Stomach (tissue), 4 donors: ENCODE data around the gene INTS7.

Experiments used
- CTCF ChIP-seq, 7 experiments: fragments of 450-650 bp in 4 of 7; fragments of 200-600 bp in 3 of 7; sonication (generic) in 3 of 7; IDR thresholded peaks; one replicate each; pipeline ENCODE4 v1.5.1; 2016 to 2019; ENCODE audit warnings: antibody characterized with exemption in 7 of 7, control low read depth in 2 of 7, mild to moderate bottlenecking in 1 of 7
- EP300 ChIP-seq: sonication (generic); formaldehyde crosslinking; IDR thresholded peaks from one replicate; pipeline ENCODE4 v1.6.1; 2017; ENCODE audit warnings: antibody characterized with exemption
- POLR2A ChIP-seq, 4 donors: fragments of 450-650 bp; IDR thresholded peaks; one replicate each; pipeline ENCODE4 v1.6.1; 2016; ENCODE audit warnings: antibody characterized with exemption in 4 of 4, control low read depth in 2 of 4, mild to moderate bottlenecking in 1 of 4, moderate library complexity in 1 of 4
- POLR2AphosphoS5 ChIP-seq, 3 donors: sonication (generic); formaldehyde crosslinking; IDR thresholded peaks; one replicate each; pipeline ENCODE4 v1.6.1; 2016; ENCODE audit warnings: antibody characterized with exemption in 3 of 3

GRCh38 chr1:211959221-211959620 lies 76.1 kb downstream of the INTS7 start:
- TF ChIP-seq CTCF (IDR thresholded peaks at IDR 0.05) (no peak), POLR2AphosphoS5 (IDR thresholded peaks at IDR 0.05) (no peak), POLR2A (IDR thresholded peaks at IDR 0.05) (no peak), EP300 (no peak)
